T-helper 1 cell treated with Interleukin-12 subunit alpha and Interleukin-12 subunit beta and Interleukin-4 antibody, amounts not matched to agents 30 ng/mL and 1 ng/mL, for 36 hours (primary cell): Measurements from ENCODE around the gene CORO1C. TPM values are rescaled to one million over a fixed set of nuclear protein-coding genes. Genes with fewer than 3 reads are reported as not detected.

ENCODE experiments used
- intact Hi-C: fragments of 100-400 bp; cut with micrococcal nuclease; formaldehyde crosslinking; loops from one replicate; pipeline ENCODE4 v1.15.1; 2024
- total RNA-seq: library from RNA; stranded (reverse); gene quantifications from 2 replicates; pipeline ENCODE4 v1.2.3, GENCODE V29; 2022

Gene CORO1C
- total RNA-seq, 1 donor from 2014 or later = 35.4 TPM

GRCh38 chr12:108727868-108728735, 3.2 kb downstream of the CORO1C start:
- intact Hi-C loops = no loop called here

GRCh38 chr12:108727161-108727560, 4.2 kb downstream of the CORO1C start:
- intact Hi-C loops = no loop called here

- intact Hi-C loops = no loop called here
These were observed 6.5 kb downstream of the CORO1C start for GRCh38 chr12:108724890-108725151.

- intact Hi-C loops = no loop called here
These were observed 7.0 kb downstream of the CORO1C start for GRCh38 chr12:108724054-108724889.

- intact Hi-C loops = no loop called here
These were observed 8.1 kb downstream of the CORO1C start for GRCh38 chr12:108722992-108723766.

GRCh38 chr12:108722463-108722862, 8.9 kb downstream of the CORO1C start:
- intact Hi-C loops = no loop called here

- intact Hi-C loops = no loop called here
These were observed 9.5 kb downstream of the CORO1C start for GRCh38 chr12:108721824-108722223.

- intact Hi-C loops = no loop called here
These were observed 10.4 kb downstream of the CORO1C start for GRCh38 chr12:108720757-108721514.

- intact Hi-C loops = no loop called here
These were observed 14.1 kb downstream of the CORO1C start for GRCh38 chr12:108717243-108717642.

GRCh38 chr12:108714866-108715265, 16.5 kb downstream of the CORO1C start:
- intact Hi-C loops = no loop called here

GRCh38 chr12:108713471-108713870, 17.8 kb downstream of the CORO1C start:
- intact Hi-C loops = no loop called here

GRCh38 chr12:108712925-108713203, 18.5 kb downstream of the CORO1C start:
- intact Hi-C loops = no loop called here

GRCh38 chr12:108712165-108712924, 19.0 kb downstream of the CORO1C start:
- intact Hi-C loops = no loop called here

GRCh38 chr12:108711489-108712164, 19.7 kb downstream of the CORO1C start:
- intact Hi-C loops = no loop called here

- intact Hi-C loops = no loop called here
These were observed 21.6 kb downstream of the CORO1C start for GRCh38 chr12:108709697-108710096.

GRCh38 chr12:108704527-108704926, 26.8 kb downstream of the CORO1C start:
- intact Hi-C loops = no loop called here

GRCh38 chr12:108702595-108703320, 28.6 kb downstream of the CORO1C start:
- intact Hi-C loops = no loop called here

- intact Hi-C loops = no loop called here
These were observed 29.4 kb downstream of the CORO1C start for GRCh38 chr12:108701779-108702441.
